DOHH2 (cell line): ENCODE results near the gene BTF3.

Experiments used
- H3F3A ChIP-seq: fragments of 200-600 bp; sonication (generic), shearing (Covaris generic); 2 replicates; pipeline ENCODE4 v1.6.0; 2016; ENCODE audit warnings: antibody characterized with exemption, mild to moderate bottlenecking; ENCODE audit not compliant: control insufficient read depth, insufficient read depth
- H3K27ac ChIP-seq: fragments of 200-600 bp; sonication (generic); 2 replicates; pipeline ENCODE4 v1.5.1; 2014; ENCODE audit warnings: low read depth, mild to moderate bottlenecking, low read length, moderate library complexity
- H3K27me3 ChIP-seq: fragments of 200-600 bp; sonication (generic); 2 replicates; pipeline ENCODE4 v1.6.1; 2014; ENCODE audit warnings: mild to moderate bottlenecking, low read length, mixed read lengths; ENCODE audit not compliant: control insufficient read depth
- H3K36me3 ChIP-seq: fragments of 200-600 bp; sonication (generic); 2 replicates; pipeline ENCODE4 v1.6.1; 2014; ENCODE audit warnings: mild to moderate bottlenecking, low read length, moderate library complexity, mixed read lengths; ENCODE audit not compliant: control insufficient read depth
- H3K4me1 ChIP-seq: fragments of 200-600 bp; sonication (generic); 2 replicates; pipeline ENCODE4 v1.6.1; 2014; ENCODE audit warnings: mild to moderate bottlenecking, low read length, mixed read lengths; ENCODE audit not compliant: control insufficient read depth
- H3K4me2 ChIP-seq: fragments of 200-600 bp; sonication (generic); 2 replicates; pipeline ENCODE4 v1.6.0; 2014; ENCODE audit warnings: mild to moderate bottlenecking, low read length, moderate library complexity
- H3K4me3 ChIP-seq: fragments of 200-600 bp; sonication (generic); 2 replicates; pipeline ENCODE4 v1.5.1; 2014; ENCODE audit warnings: mild to moderate bottlenecking, low read length, mixed read lengths
- H3K79me2 ChIP-seq: fragments of 200-600 bp; sonication (generic); 2 replicates; pipeline ENCODE4 v1.6.1; 2014; ENCODE audit warnings: mild to moderate bottlenecking, low read length, mixed read lengths; ENCODE audit not compliant: control insufficient read depth
- H3K9me2 ChIP-seq: fragments of 200-600 bp; sonication (generic); replicated peaks from 2 replicates; pipeline ENCODE4 v1.6.1; 2014; ENCODE audit warnings: mild to moderate bottlenecking, low read length, mixed read lengths; ENCODE audit not compliant: control insufficient read depth
- H3K9me3 ChIP-seq: fragments of 200-600 bp; sonication (generic); 2 replicates; pipeline ENCODE4 v1.6.1; 2014; ENCODE audit warnings: antibody characterized with exemption, low read length, mixed read lengths; ENCODE audit not compliant: control insufficient read depth, insufficient read depth
- H4K20me1 ChIP-seq: fragments of 200-600 bp; sonication (generic); 2 replicates; pipeline ENCODE4 v1.6.0; 2014; ENCODE audit warnings: low read depth, mild to moderate bottlenecking, antibody characterized with exemption, low read length, moderate library complexity; ENCODE audit not compliant: control insufficient read depth, insufficient read depth
- EZH2phosphoT487 ChIP-seq: fragments of 200-600 bp; sonication (generic); IDR thresholded peaks from 2 replicates; pipeline ENCODE4 v1.6.1; 2017; ENCODE audit warnings: borderline replicate concordance, mild to moderate bottlenecking, antibody characterized with exemption, low read length, moderate library complexity, mixed read lengths
- TF ChIP-seq, protein P1 (sequence below): fragments of 200-600 bp; sonication (generic); IDR thresholded peaks from one replicate; pipeline ENCODE4 v1.5.1; 2014; ENCODE audit warnings: antibody characterized with exemption, mild to moderate bottlenecking, low read depth, low read length; ENCODE audit not compliant: poor library complexity, severe bottlenecking

Gene BTF3

DNA sequence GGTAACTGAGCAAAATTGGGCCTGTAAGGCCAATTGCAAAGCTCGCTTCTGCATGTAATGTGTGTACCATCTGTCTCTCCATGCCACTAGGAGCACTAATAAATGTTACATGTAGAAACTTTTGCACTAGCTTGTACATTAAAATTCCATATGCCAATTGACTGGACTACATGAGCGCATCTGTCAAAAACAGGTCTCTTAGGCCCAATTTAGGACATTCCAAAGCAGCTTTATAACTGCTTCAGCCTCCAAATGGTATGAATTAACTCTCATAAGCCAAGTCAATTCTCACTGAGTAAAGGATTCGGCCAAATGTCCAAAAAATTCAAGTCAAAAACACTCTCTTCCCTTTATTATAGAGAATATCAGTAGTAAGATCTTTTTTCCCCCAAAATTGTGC is 26.1 kb upstream of the BTF3 start:
- Histone ChIP-seq H3K79me2 (no peaks in the 10 kb centered on the region), H3F3A (no peaks in the 10 kb centered on the region), H4K20me1 (no peaks in the 10 kb centered on the region), H3K4me3 (no peak overlapping the region), H3K4me1 (no peaks in the 10 kb centered on the region), H3K4me2 (no peak overlapping the region), H3K36me3 (no peaks in the 10 kb centered on the region), H3K9me2 (no peaks in the 10 kb centered on the region), H3K9me3 (no peaks in the 10 kb centered on the region), H3K27me3 (peaks cover 2% of the 10 kb centered on the region; the same call in 1 of the 2 replicates), H3K27ac (no peak overlapping the region)
- TF ChIP-seq, protein P1, sequence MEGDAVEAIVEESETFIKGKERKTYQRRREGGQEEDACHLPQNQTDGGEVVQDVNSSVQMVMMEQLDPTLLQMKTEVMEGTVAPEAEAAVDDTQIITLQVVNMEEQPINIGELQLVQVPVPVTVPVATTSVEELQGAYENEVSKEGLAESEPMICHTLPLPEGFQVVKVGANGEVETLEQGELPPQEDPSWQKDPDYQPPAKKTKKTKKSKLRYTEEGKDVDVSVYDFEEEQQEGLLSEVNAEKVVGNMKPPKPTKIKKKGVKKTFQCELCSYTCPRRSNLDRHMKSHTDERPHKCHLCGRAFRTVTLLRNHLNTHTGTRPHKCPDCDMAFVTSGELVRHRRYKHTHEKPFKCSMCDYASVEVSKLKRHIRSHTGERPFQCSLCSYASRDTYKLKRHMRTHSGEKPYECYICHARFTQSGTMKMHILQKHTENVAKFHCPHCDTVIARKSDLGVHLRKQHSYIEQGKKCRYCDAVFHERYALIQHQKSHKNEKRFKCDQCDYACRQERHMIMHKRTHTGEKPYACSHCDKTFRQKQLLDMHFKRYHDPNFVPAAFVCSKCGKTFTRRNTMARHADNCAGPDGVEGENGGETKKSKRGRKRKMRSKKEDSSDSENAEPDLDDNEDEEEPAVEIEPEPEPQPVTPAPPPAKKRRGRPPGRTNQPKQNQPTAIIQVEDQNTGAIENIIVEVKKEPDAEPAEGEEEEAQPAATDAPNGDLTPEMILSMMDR: no peak
- no peak for TF ChIP-seq EZH2phosphoT487

DNA sequence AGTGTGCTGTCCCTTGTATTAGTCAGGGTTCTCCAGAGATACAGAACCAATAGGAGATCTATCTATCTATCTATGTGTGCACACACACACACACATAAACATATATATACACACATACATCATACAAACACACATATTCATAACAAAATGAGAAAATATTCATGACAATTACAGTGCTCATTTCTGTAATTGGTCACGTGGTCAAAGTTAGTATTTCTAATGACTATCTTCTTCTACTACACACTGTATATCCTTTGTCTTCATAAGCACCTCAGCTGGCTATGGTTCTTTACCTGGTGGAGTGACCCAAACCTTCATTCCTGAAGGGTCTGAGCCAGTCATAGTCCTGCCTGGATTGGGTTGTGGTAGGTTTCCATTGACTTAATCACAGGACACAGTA is 17.7 kb upstream of the BTF3 start:
- H3K4me3 ChIP-seq: no peak overlapping the region

DNA sequence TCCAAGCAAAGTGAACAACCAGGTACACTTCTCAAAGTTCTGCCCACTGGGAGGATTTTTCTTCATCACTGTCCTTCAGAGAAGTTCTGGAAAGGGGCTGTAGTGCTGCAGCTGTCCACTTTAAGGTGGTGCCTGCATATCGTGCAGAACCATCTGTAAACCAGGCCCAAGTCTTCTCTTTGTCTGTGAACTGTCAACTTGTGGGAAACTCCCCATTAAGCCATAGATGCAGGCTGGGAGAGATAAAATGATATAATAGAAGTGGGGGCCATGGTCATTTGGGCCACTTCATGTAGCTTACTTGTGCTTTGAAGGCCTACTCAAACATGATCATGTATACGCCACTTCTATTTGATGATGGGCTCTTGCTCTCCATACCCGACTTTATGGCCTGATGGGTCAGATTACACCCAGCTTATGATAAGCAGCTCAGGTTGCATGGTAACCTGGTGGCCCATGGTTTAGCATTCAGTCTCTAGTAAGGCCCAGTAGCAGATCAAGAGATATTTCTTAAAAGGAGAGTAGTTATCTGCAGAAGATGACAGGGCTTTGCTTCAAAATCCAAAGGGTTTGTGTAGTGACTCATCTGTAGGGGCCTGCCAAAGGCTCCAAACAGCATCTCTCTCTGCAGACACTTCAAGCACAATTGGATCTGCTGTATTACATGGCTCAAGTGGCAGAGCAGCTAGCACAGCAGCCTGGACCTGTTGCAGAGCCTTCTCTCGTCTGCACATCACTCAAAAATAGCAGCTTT is 15.7 kb upstream of the BTF3 start:
- H3K27me3 ChIP-seq: peaks cover 6% of the 10 kb centered on the region
- no peaks in the 10 kb centered on the region for H3K9me3 ChIP-seq
- no peaks in the 10 kb centered on the region for H4K20me1 ChIP-seq
- H3K79me2 ChIP-seq: no peaks in the 10 kb centered on the region
- no peaks in the 10 kb centered on the region for H3K36me3 ChIP-seq
- TF ChIP-seq EZH2phosphoT487: no peak
- TF ChIP-seq, protein P1: no peak
- no peak overlapping the region for H3K27ac ChIP-seq
- no peak overlapping the region for H3K4me2 ChIP-seq
- no peak overlapping the region for H3K4me3 ChIP-seq
- H3K9me2 ChIP-seq: no peaks in the 10 kb centered on the region
- no peaks in the 10 kb centered on the region for H3F3A ChIP-seq
- no peaks in the 10 kb centered on the region for H3K4me1 ChIP-seq

More for the DNA sequence above, 17.7 kb upstream of the BTF3 start:
- H4K20me1 ChIP-seq: no peaks in the 10 kb centered on the region
- H3K36me3 ChIP-seq: no peaks in the 10 kb centered on the region
- peaks cover 9% of the 10 kb centered on the region for H3K27me3 ChIP-seq
- no peak overlapping the region for H3K27ac ChIP-seq
- H3K4me1 ChIP-seq: no peaks in the 10 kb centered on the region
- H3K9me2 ChIP-seq: no peaks in the 10 kb centered on the region
- no peaks in the 10 kb centered on the region for H3F3A ChIP-seq
- no peaks in the 10 kb centered on the region for H3K9me3 ChIP-seq
- no peak for TF ChIP-seq EZH2phosphoT487
- TF ChIP-seq, protein P1: no peak
- no peak overlapping the region for H3K4me2 ChIP-seq
- H3K79me2 ChIP-seq: no peaks in the 10 kb centered on the region
